HCT116 (cell line): ENCODE data around the gene TLN1. TPM values are rescaled to one million over a fixed set of nuclear protein-coding genes. Genes with fewer than 3 reads are reported as not detected.
A peak's percentile ranks its signal among the peaks of the same experiment; 100 is the strongest.

Experiments used
- ATAC-seq: fragments of 200-7000 bp; cut with Tn5 transposase; 2 replicates; pipeline ENCODE4 v1.9.1; 2020; ENCODE audit warnings: mild to moderate bottlenecking, moderate library complexity
- BruUV-seq: library from RNA; stranded (reverse); fragments of 400-500 nt; replicated peaks from 2 replicates; lab custom pipeline; 2021; lab: Mats Ljungman, UMichigan
- CTCF ChIA-PET: fragments of 300-600 bp; sonication (Branson Sonifier 250); formaldehyde crosslinking; loops from one replicate; lab custom pipeline; 2021; ENCODE audit warnings: antibody characterized with exemption; lab: Charles Lee
- POLR2A ChIA-PET: fragments of 300-600, 350-600 bp; sonication (Branson Sonifier 250); formaldehyde crosslinking; loops from one replicate; lab custom pipeline; 2021; ENCODE audit warnings: antibody characterized with exemption; lab: Charles Lee
- RAD21 ChIA-PET, 2 experiments: fragments of 300-600 bp; sonication (Branson Sonifier 250); formaldehyde crosslinking; loops; one replicate each; lab custom pipeline; 2023; ENCODE audit warnings: low total read pairs in 2 of 2; ENCODE audit not compliant: uncharacterized antibody in 2 of 2, unreplicated experiment in 2 of 2, low non-redundant PET in 1 of 2; lab: Charles Lee
- DNase-seq: peaks from one replicate; pipeline ENCODE4 v3.0.0-alpha.2; 2010; ENCODE audit warnings: low read depth, low spot score
- H2AFZ ChIP-seq: fragments of 200-600 bp; shearing (Covaris generic), sonication (generic); 2 replicates; pipeline ENCODE4 v1.6.1; 2017; ENCODE audit warnings: low read depth, mixed run types, mixed read lengths, antibody characterized with exemption, low read length; ENCODE audit not compliant: poor library complexity, severe bottlenecking
- H3K27ac ChIP-seq: 2 replicates; pipeline ENCODE4 v1.5.1; 2012; ENCODE audit warnings: low read depth, low read length
- H3K27me3 ChIP-seq: fragments of 200-600 bp; sonication (generic); 2 replicates; pipeline ENCODE4 v1.6.1; 2016; ENCODE audit warnings: mixed run types, low read length, mixed read lengths; ENCODE audit not compliant: insufficient read depth
- H3K36me3 ChIP-seq, 2 experiments: fragments of 200-500 bp in 1 of 2; fragments of 200-600 bp in 1 of 2; sonication (Bioruptor generic) in 1 of 2; sonication (generic) in 1 of 2; 2 replicates each; pipeline versions ENCODE4 v1.5.1 to v1.6.1; 2014 to 2016; ENCODE audit warnings: low read length in 2 of 2, inconsistent platforms in 1 of 2, mixed read lengths in 1 of 2, mixed run types in 1 of 2; ENCODE audit not compliant: insufficient read depth in 2 of 2, control insufficient read depth in 1 of 2
- H3K4me1 ChIP-seq, 2 experiments: fragments of 200-600 bp in 1 of 2; sonication (generic) in 1 of 2; 2 replicates each; pipeline versions ENCODE4 v1.5.1 to v1.6.1; 2012 to 2017; ENCODE audit warnings: low read length in 2 of 2, inconsistent platforms in 1 of 2, mild to moderate bottlenecking in 1 of 2, mixed read lengths in 1 of 2, mixed run types in 1 of 2, moderate library complexity in 1 of 2; ENCODE audit not compliant: insufficient read depth in 2 of 2, control insufficient read depth in 1 of 2
- H3K4me2 ChIP-seq: fragments of 200-600 bp; sonication (generic); 2 replicates; pipeline ENCODE4 v1.6.1; 2017; ENCODE audit warnings: mixed run types, low read length, mixed read lengths
- H3K4me3 ChIP-seq, 2 experiments: fragments of 200-600 bp in 1 of 2; sonication (generic) in 1 of 2; replicated peaks in 1 of 2; 2 replicates each; pipeline ENCODE4 v1.5.1; 2011 to 2016; ENCODE audit warnings: low read length in 2 of 2, control low read depth in 1 of 2, low read depth in 1 of 2, mild to moderate bottlenecking in 1 of 2, mixed read lengths in 1 of 2, mixed run types in 1 of 2
- H3K79me2 ChIP-seq: fragments of 200-600 bp; sonication (generic); 2 replicates; pipeline ENCODE4 v1.6.1; 2017; ENCODE audit warnings: mild to moderate bottlenecking, mixed run types, low read length, moderate library complexity, mixed read lengths; ENCODE audit not compliant: insufficient read depth
- H3K9ac ChIP-seq: fragments of 200-600 bp; sonication (generic); 2 replicates; pipeline ENCODE4 v1.6.1; 2016; ENCODE audit warnings: low read length, mixed read lengths
- H3K9me2 ChIP-seq: fragments of 200-600 bp; sonication (generic), shearing (Covaris generic); 2 replicates; pipeline ENCODE4 v1.6.1; 2017; ENCODE audit warnings: mixed run types, mild to moderate bottlenecking, moderate library complexity; ENCODE audit not compliant: insufficient read depth
- H3K9me3 ChIP-seq, 2 experiments: fragments of 200-500 bp in 1 of 2; fragments of 200-600 bp in 1 of 2; sonication (Bioruptor generic) in 1 of 2; sonication (generic) in 1 of 2; 2 replicates each; pipeline ENCODE4 v1.6.1; 2014 to 2017; ENCODE audit warnings: low read length in 2 of 2, mixed read lengths in 2 of 2, inconsistent platforms in 1 of 2, low read depth in 1 of 2, mild to moderate bottlenecking in 1 of 2, mixed run types in 1 of 2, moderate library complexity in 1 of 2; ENCODE audit not compliant: control insufficient read depth in 1 of 2, insufficient read depth in 1 of 2
- H4K20me1 ChIP-seq: fragments of 200-600 bp; sonication (generic), shearing (Covaris generic); 2 replicates; pipeline ENCODE4 v1.6.1; 2017; ENCODE audit warnings: mixed run types, mild to moderate bottlenecking, moderate library complexity; ENCODE audit not compliant: insufficient read depth
- CBX3 ChIP-seq: IDR thresholded peaks from 2 replicates; pipeline ENCODE4 v1.6.1; 2012; ENCODE audit warnings: low read depth
- CEBPB ChIP-seq: IDR thresholded peaks from 2 replicates; pipeline ENCODE4 v1.6.1; 2012; ENCODE audit warnings: low read depth
- EGR1 ChIP-seq: IDR thresholded peaks from 2 replicates; pipeline ENCODE4 v1.6.1; 2012; ENCODE audit warnings: low read depth
- ELF1 ChIP-seq: IDR thresholded peaks from 2 replicates; pipeline ENCODE4 v1.6.1; 2012; ENCODE audit warnings: low read depth, borderline replicate concordance
- EZH2 ChIP-seq: fragments of 200-600 bp; sonication (generic); IDR thresholded peaks from 2 replicates; pipeline ENCODE4 v1.6.1; 2017; ENCODE audit warnings: antibody characterized with exemption, mixed run types
- EZH2phosphoT487 ChIP-seq: fragments of 200-600 bp; IDR thresholded peaks from 2 replicates; pipeline ENCODE4 v1.6.1; 2018; ENCODE audit warnings: antibody characterized with exemption, borderline replicate concordance
- FOSL1 ChIP-seq: IDR thresholded peaks from 2 replicates; pipeline ENCODE4 v1.6.1; 2012; ENCODE audit warnings: low read depth
- JUND ChIP-seq: IDR thresholded peaks from 2 replicates; pipeline ENCODE4 v1.6.1; 2012
- POLR2AphosphoS5 ChIP-seq: IDR thresholded peaks from 2 replicates; pipeline ENCODE4 v1.6.1; 2011; ENCODE audit warnings: mild to moderate bottlenecking, low read depth, low read length, moderate library complexity
- RAD21 ChIP-seq: IDR thresholded peaks from 2 replicates; pipeline ENCODE4 v1.6.1; 2012; ENCODE audit warnings: low read depth, mild to moderate bottlenecking
- SP1 ChIP-seq: IDR thresholded peaks from 2 replicates; pipeline ENCODE4 v1.6.1; 2012; ENCODE audit warnings: low read depth
- intact Hi-C: fragments of 100-400 bp; cut with micrococcal nuclease; formaldehyde crosslinking; loops from 2 replicates; pipeline ENCODE4 v1.10.0; 2022
- total RNA-seq: library from RNA; stranded (reverse); gene quantifications from one replicate; pipeline ENCODE4 v1.2.1, GENCODE V29; 2021; ENCODE audit not compliant: unreplicated experiment
- TF ChIP-seq, protein P1 (sequence below): IDR thresholded peaks from 2 replicates; pipeline ENCODE4 v1.6.1; 2012
- TF ChIP-seq, protein P2 (sequence below): IDR thresholded peaks from 2 replicates; pipeline ENCODE4 v1.6.1; 2012
- TF ChIP-seq, protein P3 (sequence below), 3 experiments: fragments of 200-600 bp in 1 of 3; sonication (generic) in 1 of 3; IDR thresholded peaks in 2 of 3; conservative IDR thresholded peaks in 1 of 3; 2 replicates each; pipeline ENCODE4 v1.5.1; 2012 to 2017; ENCODE audit warnings: low read depth in 2 of 3, low read length in 2 of 3, antibody characterized with exemption in 1 of 3, borderline replicate concordance in 1 of 3, control low read depth in 1 of 3, mild to moderate bottlenecking in 1 of 3, mixed read lengths in 1 of 3, mixed run types in 1 of 3, moderate library complexity in 1 of 3; ENCODE audit not compliant: insufficient read depth in 1 of 3

Gene TLN1
- total RNA-seq, 1 experiment from 2014 or later: 144 TPM

DNA sequence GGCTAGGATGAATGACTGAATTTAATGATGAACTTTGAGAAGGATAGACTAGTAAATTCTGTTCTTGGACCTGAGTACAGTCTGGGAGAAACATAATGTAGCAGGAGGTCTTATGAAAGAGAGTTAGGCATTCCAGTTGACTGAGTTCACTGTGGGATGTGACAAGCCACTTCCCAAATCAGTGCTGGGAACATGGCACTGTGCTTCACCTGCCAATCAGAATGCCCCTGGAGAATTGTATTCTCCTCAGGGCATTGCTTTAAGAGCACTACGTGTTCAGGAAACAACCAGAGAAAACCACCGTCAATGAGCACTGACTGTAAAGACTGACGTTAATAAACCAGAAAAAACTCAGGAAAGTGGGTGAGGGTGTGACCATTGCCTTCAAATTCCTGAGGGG lies 72.7 kb downstream of the TLN1 start:
- peaks cover 14 to 50% of the 10 kb centered on the region in 2 experiments; a peak in 3 of 4 replicates for H3K4me1 ChIP-seq
- CTCF ChIA-PET: interaction anchor here (0.9 to 1.5 kb wide), 4 partner anchors 37 to 106 kb away, joined by 3 to 4 read pairs (median 3); partner anchors contain the start of gene TESK1
- H3K4me2 ChIP-seq: peak overlapping the region; percentile 79
- no peak overlapping the region for H2AFZ ChIP-seq
- no peaks in the 10 kb centered on the region for H3K9me2 ChIP-seq
- no peaks in the 10 kb centered on the region for H3K27me3 ChIP-seq
- POLR2A ChIA-PET: interaction anchor here (0.8 to 2.9 kb wide), 3 partner anchors 10 to 73 kb away, joined by 3 to 11 read pairs (median 4); partner anchors contain the start of genes CREB3 and TLN1
- TF ChIP-seq CBX3 (no peak), EZH2 (no peak), POLR2AphosphoS5 (no peak; the same call in 1 of the 2 replicates), CEBPB (no peak), FOSL1 (no peak), JUND (no peak), SP1 (no peak), EZH2phosphoT487 (no peak), RAD21 (no peak), ELF1 (no peak), EGR1 (no peak)
- TF ChIP-seq, protein P1, sequence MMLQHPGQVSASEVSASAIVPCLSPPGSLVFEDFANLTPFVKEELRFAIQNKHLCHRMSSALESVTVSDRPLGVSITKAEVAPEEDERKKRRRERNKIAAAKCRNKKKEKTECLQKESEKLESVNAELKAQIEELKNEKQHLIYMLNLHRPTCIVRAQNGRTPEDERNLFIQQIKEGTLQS: no peak
- TF ChIP-seq, protein P2, sequence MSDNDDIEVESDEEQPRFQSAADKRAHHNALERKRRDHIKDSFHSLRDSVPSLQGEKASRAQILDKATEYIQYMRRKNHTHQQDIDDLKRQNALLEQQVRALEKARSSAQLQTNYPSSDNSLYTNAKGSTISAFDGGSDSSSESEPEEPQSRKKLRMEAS: no peak
- TF ChIP-seq, protein P3, sequence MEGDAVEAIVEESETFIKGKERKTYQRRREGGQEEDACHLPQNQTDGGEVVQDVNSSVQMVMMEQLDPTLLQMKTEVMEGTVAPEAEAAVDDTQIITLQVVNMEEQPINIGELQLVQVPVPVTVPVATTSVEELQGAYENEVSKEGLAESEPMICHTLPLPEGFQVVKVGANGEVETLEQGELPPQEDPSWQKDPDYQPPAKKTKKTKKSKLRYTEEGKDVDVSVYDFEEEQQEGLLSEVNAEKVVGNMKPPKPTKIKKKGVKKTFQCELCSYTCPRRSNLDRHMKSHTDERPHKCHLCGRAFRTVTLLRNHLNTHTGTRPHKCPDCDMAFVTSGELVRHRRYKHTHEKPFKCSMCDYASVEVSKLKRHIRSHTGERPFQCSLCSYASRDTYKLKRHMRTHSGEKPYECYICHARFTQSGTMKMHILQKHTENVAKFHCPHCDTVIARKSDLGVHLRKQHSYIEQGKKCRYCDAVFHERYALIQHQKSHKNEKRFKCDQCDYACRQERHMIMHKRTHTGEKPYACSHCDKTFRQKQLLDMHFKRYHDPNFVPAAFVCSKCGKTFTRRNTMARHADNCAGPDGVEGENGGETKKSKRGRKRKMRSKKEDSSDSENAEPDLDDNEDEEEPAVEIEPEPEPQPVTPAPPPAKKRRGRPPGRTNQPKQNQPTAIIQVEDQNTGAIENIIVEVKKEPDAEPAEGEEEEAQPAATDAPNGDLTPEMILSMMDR (IDR thresholded peaks at IDR 0.05 in 2 of 3, conservative IDR thresholded peaks at IDR 0.05 in 1 of 3; ENCODE audit: borderline replicate concordance in 1 of 3, insufficient read depth in 1 of 3, low read depth in 2 of 3, low read length in 2 of 3): no peak
- peaks cover 22% of the 10 kb centered on the region; the same call in 1 of the 2 replicates for H3K79me2 ChIP-seq
- H3K9me3 ChIP-seq: no peaks in the 10 kb centered on the region
- ATAC-seq: no peak
- no TSS peak for BruUV-seq
- H3K4me3 ChIP-seq: peak overlapping the region; percentile 68 to 75
- no peaks in the 10 kb centered on the region for H4K20me1 ChIP-seq
- peaks cover 6 to 27% of the 10 kb centered on the region in 2 experiments; a peak in 3 of 4 replicates for H3K36me3 ChIP-seq
- peak overlapping the region; percentile 85; the same call in 1 of the 2 replicates for H3K27ac ChIP-seq
- intact Hi-C loops: loop anchor here (10.0 kb wide), 1 partner anchor 545 kb away; the partner anchor contains the start of gene ATOSB
- peak overlapping the region; percentile 90 for H3K9ac ChIP-seq
- DNase-seq: no peak
- RAD21 ChIA-PET: no interaction called here
